GM18511 (cell line): Measurements from ENCODE around the gene KIAA0586.
"Not testable (repeated sequence)": the region's sequence is repeated elsewhere in the genome, so short reads cannot be mapped to it uniquely, and the experiment has no call there.

Experiments
- ATAC-seq: cut with Tn5 transposase; IDR thresholded peaks from one replicate; pipeline ENCODE4 v1.9.1; 2021; ENCODE audit warnings: mild to moderate bottlenecking, moderate library complexity; ENCODE audit not compliant: unreplicated experiment

The KIAA0586 gene

DNA sequence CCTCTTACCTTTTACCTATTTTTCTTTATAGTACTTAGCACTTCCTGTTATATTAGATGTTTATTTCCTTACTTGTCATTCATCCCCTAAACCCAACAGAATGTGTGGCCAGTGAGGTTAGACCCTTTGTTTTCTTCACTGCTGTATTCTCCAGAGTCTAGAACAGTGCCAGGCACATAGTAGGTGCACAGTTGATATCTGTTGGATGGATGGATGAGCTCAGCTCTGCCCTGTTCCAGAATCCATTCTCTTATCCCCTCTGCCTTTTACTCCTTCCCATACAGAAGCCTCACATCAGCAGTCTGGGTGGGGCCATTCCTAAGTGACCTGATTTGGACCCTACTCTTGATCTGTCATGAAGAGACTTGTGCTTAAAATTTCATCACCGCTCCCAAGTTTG lies 115.7 kb downstream of the KIAA0586 start:
- ATAC-seq = no peak

DNA sequence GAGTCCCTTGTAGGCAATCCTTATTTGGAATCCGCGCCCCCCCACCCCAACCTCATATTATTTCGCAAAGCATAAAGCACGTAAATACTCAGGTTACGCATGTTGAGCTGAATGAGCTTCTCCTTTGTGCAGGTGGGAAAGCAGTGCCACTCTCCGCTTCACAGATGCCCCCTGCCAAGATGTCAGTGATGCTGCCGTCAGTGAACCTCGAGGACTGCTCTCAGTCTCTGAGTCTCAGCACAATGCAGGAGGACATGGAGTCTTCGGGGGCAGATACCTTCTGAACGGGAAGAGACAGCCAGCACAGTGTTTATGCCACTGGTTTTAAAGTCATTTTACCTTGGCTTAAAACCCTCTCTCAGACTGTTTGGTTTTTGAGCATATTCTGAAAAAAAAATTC lies 120.1 kb downstream of the KIAA0586 start:
- no peak for ATAC-seq

DNA sequence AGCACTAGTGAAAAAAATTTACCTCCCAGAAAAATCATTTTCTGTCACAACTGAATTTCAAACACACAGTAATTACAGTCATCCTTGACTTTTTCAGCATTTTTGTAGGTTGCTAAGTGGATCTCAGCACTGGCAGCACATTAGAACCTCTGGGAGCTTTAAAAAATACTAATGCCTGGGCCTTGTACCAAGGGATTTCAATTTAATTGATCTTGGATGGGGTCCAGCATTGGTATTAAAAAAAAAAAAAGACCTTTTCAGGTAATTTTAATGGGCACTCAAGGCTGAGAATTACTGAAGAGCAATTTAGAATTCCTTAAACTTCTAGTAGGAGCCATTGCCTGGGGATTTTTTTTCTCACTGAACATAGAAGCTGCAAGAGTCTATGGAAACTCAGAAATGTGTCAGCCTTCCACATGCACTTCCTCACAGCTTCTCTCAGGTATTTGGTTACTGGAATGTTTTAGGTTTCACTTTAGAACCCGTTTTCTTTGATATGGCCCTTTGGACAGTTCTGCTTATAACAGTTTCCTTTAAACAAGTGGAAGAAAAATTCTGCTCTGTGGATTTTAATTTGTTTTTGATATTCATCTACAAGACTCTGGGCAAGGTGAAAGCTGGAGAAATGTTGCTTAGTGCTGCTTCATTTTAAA lies 121.7 kb downstream of the KIAA0586 start:
- no peak for ATAC-seq

DNA sequence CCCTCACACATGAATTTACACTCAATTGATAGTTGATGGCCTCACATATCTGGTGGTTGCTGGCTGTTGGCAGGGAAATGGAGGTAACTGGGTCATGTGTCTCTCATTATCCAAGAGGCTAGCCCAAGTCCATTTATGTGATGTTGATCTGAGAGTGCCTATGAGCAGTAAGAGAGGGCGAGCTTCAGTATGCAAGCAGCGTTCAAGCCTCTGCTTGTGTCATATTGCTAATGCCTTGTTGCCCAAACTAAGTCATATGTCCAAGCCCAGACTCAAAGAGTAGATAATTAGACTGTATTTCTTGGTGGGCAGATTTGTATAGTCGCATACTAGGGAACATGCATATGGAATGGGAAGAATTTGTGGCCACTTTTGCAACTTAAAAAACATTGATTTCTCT lies 126.4 kb downstream of the KIAA0586 start:
- ATAC-seq = no peak

DNA sequence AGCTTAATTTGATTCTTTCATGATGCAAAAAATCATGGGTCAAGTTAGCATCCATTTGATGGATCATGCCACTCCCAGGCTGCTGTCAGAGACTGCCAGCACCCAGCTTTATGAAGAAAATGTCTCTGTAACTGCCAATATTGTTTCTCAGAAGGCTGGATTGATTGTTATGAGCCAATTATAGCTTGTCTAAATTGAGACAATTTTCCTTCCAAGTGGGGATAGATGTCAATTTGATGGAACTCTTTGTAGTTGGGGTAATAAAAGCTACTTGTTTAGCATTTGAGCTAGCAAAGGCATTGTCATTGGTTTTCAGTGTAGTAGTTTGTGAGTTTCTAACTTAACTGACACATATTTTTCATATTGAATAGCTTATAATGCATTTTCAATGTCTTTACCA lies 128.1 kb downstream of the KIAA0586 start:
- no peak for ATAC-seq

DNA sequence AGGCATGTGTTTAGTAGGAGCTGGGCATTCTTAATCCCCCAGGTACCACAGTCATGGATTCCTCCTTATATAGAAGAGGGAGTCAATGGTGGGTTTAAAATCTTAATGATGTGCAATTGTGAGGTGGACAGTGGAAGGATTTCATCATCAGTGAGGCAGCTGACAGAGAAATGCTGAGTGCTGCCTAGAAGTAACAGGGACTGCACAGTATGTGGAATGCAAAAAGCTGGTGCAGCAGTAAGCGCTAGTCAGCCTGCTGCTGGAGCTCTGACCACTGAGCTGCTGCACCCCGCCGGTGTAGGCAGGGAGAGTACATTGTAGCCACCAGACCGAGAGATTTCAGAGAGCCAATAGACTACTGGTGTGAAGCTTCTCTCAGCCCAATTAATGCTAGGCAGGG lies 129.7 kb downstream of the KIAA0586 start:
- no peak for ATAC-seq

DNA sequence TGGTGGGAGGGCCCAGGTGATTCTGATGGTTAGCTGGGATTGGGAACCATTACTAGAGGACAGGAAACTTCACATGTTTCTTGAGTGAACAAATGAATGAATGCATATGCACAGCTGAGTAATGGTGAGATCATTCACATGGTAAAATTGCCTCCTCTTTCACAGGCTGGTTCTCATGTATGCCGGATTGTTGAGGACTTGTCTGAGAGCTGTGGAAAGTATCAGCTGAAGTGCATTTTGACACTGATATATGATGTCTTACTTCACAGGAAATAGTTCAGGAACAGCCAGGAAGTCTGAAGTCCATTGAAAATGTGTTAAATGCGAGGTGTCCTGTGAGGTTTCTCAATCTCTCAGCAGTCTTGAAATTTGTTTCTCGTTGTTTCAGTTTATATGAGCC lies 132.7 kb downstream of the KIAA0586 start:
- no peak for ATAC-seq

DNA sequence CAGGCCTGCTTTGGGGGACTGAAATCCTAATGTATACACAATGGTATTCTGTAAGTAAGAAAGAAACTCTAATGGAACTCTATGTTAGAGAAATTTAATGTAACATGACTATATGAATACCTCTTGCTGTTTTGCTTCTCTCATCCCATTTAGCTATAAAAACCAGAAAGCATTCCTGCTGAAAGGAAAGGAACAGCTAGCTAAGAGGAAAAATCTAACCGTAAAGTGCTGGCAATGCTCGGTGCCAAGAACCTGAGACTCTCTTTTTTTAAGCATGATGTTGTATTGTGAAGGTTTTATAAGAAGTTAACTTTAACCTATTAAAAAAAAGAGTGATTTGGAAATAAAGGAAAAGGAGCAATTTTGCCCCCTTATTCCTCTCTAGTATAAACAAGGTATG lies 134.6 kb downstream of the KIAA0586 start:
- ATAC-seq = no peak

DNA sequence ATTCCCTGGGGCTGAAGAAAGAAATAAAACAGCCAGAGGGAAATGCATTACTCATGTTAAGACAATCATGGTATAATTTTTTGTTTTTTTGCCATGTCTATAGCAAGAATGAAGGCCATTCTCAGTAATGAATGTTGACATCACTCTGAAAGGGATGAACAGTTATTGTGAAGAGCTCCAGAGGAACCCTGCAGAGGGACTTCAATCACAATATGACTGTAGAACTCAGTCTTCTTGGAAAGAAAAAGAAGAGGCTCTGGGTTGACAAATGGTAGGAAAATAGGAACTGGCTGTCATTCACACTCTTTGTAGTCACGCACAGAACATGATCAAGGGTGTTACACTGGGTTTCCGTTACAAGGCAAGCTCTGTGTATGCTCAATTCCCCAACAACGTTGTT lies 136.5 kb downstream of the KIAA0586 start:
- ATAC-seq = no peak

DNA sequence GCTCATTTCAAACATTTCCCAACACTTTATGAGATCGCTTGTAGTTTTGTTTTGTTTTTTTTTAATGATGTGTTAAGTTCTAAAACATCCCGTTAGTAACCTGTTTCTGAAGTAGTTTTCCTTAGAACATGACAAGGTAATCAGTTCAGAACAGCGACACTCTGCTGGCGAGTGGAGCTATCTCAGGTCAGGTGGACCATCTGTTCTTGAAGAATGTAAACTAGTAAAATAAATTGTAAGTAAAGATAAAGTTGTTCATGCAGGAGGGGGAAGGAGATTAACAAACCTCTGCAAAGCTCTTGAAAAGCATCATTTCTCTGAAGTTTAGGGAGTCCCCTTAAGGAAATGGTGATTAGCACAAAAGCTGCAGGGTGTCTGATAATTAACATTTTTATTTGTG lies 138.3 kb downstream of the KIAA0586 start:
- ATAC-seq = no peak

DNA sequence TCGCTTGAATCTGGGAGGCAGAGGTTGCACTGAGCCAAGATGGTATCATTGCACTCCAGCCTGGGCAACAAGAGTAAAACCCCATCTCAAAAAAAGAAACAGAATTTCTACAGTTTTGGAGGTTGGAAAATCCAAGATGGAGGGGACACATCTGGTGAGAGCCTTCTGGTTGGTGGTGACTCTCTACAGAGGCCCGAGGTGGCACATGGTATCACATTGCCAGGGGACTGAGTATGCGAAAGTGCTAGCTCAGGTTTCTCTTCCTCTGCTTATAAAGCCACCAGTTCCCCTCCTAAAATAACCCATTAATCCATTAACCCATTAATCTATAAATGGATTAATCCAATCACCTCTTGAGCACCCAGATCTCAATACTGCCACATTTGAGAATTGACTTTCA lies 139.5 kb downstream of the KIAA0586 start:
- no peak for ATAC-seq

DNA sequence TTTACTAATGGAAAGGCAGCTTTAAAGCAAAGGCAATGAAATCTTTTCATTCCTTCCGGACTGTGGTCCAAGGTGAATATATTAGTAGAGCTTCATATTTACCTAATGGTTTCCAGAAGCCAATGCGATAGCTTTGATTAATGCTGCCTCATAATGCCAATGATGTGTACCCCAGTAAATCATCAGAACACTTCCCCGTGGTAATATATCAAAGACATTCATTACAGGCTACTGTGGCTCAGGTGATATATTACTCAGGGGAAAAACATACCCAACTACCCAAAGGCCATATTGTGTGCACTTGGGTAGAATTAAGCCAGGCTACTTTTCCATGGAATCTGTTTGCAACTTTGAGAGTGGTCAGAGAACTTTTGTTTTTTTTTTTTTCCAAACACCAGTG lies 140.8 kb downstream of the KIAA0586 start:
- no peak for ATAC-seq

DNA sequence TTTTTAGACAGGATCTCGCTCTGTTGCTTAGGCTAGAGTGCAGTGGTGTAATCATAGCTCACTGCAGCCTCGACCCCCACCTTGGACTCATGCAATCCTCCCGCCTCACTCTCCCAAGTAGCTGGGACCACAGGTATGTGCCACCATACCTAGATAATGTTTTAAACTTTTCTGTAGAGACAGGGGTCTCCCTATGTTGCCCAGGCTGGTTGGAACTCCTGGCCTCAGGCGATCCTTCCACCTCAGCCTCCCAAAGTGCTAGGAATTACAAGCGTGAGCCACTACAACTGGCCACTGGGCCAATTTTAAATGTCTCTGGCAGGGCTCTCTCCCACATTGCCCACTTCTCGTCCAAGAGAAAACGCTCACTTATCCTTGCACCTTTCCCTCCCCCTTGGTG lies 143.7 kb downstream of the KIAA0586 start:
- no peak for ATAC-seq

DNA sequence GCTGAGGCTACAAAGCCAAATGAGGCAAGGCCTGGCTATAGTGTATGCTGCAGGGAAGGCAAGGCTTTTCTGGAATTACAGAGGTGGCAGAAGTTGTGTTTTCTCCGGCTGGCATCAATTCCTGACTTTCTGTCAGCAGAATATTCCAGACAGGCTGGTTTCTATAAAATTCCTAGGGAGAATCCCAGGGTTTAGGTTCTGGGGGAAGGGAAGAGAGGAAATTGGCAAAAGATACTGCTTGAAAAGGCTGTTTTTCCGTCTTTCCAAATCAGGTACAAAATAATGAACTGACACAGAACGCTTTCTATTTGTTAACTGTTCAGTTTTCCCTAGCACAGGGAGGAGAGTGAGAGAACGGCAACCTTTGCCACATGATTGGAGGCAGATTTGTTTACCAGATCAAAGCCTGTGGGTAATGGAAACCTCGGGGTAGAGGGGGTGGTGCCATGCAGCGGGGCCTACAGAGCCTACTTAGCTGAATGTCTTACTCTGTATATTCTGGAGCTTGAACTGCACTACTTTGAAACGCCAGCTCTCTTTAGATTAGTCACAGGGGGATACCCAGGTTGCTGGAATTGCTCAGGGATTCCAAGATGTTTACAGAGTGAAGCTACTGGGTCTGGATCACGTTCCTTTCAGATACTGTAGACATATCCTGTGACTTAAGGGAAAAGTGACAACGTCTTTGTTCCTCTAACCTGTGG lies 144.4 kb downstream of the KIAA0586 start:
- no peak for ATAC-seq

DNA sequence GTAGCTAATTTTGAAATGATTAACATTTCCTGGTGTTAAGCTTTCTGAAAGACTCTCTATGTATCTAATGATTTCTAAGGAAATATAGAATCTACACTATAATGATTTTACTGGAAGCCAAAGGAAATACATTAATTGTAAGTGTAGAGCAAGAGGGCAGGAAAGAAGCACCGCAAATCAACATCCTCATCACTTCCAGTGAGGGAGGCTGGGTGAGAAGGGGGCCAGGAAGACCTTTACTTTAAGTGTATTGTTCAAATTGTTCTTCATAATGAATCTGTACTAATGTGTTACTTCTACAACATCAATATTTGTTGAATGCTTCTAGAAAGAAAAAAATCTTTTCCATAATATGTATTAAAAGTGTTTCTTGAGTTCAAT lies 144.9 kb downstream of the KIAA0586 start:
- ATAC-seq = no peak

DNA sequence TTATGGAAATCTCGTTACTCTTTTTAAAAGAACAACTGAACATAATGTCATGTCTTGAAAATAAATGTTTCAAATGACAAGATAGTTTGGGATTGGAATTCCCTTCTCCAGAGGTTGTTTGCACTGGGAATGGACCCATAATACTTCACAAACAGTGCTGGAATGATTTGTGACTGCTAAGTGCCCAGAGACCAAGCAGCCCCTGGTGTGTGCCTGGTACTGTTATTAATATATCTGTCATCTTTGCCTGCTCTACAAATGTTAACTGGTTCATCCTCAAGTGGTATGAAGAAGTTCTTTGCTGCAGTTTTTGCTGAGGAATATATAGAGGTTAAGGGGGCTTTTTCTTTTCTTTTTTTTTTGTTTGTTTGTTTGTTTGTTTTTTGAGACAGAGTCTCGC lies 145.3 kb downstream of the KIAA0586 start:
- no peak for ATAC-seq

DNA sequence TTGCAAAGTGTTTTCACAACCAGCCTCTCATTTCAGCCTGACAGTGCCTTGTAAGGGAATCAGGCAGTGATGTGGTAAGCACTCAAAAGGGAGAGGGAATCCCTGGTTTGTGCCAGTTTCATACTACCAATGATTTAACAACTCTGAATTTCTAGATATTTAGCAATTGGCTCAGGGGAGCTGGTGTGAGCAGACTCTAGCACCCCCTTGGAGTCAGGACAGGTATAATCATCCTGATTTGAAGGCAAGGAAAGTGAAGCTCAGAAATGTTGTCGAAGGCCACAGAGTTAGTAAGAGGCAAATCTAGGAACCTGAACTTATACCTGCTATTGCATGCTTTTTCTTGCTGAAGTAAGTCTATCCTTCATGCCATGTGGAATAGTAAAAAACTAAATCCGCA lies 147.1 kb downstream of the KIAA0586 start:
- no peak for ATAC-seq

DNA sequence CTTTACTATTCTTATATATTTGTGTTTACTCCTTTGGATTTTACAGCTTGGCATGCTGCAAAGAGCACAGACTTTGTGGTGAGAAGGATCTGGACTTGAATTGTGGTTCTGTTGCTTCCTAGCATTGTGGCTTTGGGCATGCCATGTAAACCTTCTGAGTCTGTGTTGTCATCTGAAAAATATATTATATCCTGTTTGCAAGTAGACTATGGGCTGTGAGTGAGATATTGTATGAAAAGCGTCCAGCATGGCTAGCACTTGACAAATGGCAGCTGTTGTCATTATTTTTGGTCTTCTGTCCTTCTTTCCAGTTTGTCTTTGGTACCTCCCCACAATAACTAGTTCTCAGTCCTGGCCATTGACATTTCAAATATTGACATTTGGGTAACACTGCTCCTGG lies 148.4 kb downstream of the KIAA0586 start:
- no peak for ATAC-seq

DNA sequence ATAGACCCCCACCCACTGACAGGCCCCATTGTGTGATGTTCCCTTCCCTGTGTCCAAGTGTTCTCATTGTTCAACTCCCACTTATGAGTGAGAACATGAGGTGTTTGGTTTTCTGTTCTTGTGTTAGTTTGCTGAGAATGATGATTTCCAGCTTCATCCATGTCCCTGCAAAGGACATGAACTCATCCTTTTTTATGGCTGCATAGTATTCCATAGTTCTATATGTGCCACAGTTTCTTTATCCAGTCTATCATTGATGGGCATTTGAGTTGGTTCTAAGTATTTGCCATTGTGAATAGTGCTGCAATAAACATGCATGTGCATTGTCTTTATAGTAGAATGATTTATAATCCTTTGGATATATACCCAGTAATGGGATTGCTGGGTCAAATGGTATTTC lies 152.5 kb downstream of the KIAA0586 start:
- not testable (repeated sequence) for ATAC-seq

DNA sequence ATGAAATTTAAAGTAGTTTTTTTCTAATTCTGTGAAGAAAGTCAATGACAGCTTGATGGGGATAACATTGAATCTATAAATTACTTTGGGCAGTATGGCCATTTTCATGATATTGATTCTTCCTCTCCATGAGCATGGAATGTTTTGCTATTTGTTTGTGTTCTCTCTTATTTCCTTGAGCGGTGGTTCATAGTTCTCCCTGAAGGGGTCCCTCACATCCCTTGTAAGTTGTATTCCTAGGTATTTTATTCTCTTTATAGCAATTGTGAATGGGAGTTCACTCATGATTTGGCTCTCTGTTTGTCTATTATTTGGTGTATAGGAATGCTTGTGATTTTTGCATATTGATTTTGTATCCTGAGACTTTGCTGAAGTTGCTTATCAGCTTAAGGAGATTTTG lies 153.9 kb downstream of the KIAA0586 start:
- not testable (repeated sequence) for ATAC-seq

DNA sequence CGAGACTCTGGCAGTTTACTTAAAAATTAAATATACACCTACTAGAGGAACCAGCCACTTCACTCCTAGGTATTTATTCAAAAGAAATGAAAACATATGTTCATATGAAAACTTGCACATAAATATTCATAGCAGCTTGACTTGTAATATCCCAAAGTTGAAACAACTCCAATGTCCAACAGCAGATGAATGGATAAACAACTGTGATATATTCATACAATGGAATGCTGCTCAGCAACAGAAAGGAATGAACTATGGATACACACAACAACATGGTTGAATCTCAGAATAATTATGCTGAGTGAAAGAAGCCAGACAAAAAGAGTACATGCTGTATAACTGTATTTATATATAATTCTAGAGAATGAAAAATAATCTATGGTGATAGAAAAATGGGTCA lies 156.9 kb downstream of the KIAA0586 start:
- no peak for ATAC-seq

DNA sequence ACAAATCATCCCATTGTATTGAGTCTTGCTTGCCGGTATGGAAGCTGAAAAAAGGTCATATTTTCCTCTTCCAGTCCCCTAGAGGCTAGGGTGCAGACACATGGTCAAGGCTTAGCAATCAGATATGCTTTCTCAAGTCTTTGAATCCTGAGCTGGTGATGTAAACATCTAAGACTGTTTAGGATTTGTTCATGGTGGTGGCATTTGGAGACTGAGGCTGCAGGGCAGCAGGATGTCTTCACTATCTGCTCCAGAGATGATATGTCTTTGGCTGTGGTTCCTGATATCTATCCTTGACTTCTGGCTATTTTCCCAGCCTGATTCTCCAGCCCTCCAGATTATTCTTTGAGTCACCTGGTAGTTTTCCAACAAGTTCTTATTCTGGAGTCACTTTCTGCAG lies 159.8 kb downstream of the KIAA0586 start:
- no peak for ATAC-seq

DNA sequence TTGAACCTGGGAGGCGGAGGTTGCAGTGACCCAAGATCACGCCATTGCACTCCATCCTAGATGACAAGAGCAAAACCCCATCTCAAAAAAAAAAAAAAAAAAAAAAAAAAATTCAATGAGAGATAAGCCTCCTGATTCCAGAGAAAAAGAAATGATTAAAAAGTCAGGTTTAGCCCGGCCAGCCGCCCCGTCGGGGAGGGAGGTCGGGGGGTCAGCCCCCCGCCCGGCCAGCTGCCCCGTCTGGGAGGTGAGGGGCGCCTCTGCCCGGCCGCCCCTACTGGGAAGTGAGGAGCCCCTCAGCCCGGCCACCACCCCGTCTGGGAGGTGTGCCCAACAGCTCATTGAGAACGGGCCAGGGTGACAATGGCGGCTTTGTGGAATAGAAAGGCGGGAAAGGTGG lies 160.8 kb downstream of the KIAA0586 start:
- ATAC-seq = not testable (repeated sequence)
